Spleen (tissue), 7 donors: ENCODE data around the gene MBD3L4.

ENCODE experiments used
- CTCF ChIP-seq, 11 experiments: fragments of 200-600 bp in 7 of 11; fragments of 450-650 bp in 4 of 11; sonication (generic) in 4 of 11; IDR thresholded peaks in 8 of 11; conservative IDR thresholded peaks in 3 of 11; 1 replicate in 7 of 11; 2 replicates in 4 of 11; pipeline versions ENCODE4 v1.4.0 to v1.8.0; 2016 to 2021; ENCODE audit warnings: antibody characterized with exemption in 11 of 11, inconsistent platforms in 4 of 11, mild to moderate bottlenecking in 1 of 11
- POLR2A ChIP-seq, 3 donors: fragments of 450-650 bp; IDR thresholded peaks; one replicate each; pipeline ENCODE4 v1.5.1; 2017; ENCODE audit warnings: antibody characterized with exemption in 3 of 3, mild to moderate bottlenecking in 1 of 3
- donor health status: DM: no; HTN: no; CAD: no; lungs with moderate emphysema.
- donor health status: DM: no; HTN: no; CAD: no.
- donor health status: DM: no; HTN: no; CAD: no.

GRCh38 chr19:7067716-7068115 is 27.7 kb upstream of the MBD3L4 start:
- no peak for TF ChIP-seq POLR2A (IDR thresholded peaks at IDR 0.05)
- no peak for TF ChIP-seq CTCF (IDR thresholded peaks at IDR 0.05 in 8 of 11, conservative IDR thresholded peaks at IDR 0.05 in 3 of 11)
